GM19351 (cell line): ENCODE results near the gene FOXL3.

Experiments used
- ATAC-seq: cut with Tn5 transposase; IDR thresholded peaks from one replicate; pipeline ENCODE4 v1.9.1; 2021; ENCODE audit warnings: mild to moderate bottlenecking, moderate library complexity; ENCODE audit not compliant: unreplicated experiment

Gene FOXL3

GRCh38 chr7:265998-266850, 23.7 kb upstream of the FOXL3 start:
- no peak for ATAC-seq

- ATAC-seq, result no peak
Measured at GRCh38 chr7:266851-267840, 22.8 kb upstream of the FOXL3 start.

- no peak for ATAC-seq
Measured at GRCh38 chr7:268991-269390, 21.0 kb upstream of the FOXL3 start.

- no peak for ATAC-seq
Measured at GRCh38 chr7:269721-270120, 20.2 kb upstream of the FOXL3 start.

- ATAC-seq, result no peak
Measured at GRCh38 chr7:270351-270983, 19.5 kb upstream of the FOXL3 start.

GRCh38 chr7:271266-272107, 18.5 kb upstream of the FOXL3 start:
- ATAC-seq, result no peak

GRCh38 chr7:272108-272615, 17.8 kb upstream of the FOXL3 start:
- no peak for ATAC-seq

GRCh38 chr7:272631-273030, 17.3 kb upstream of the FOXL3 start:
- no peak for ATAC-seq

- no peak for ATAC-seq
Measured at GRCh38 chr7:273327-273726, 16.6 kb upstream of the FOXL3 start.

- ATAC-seq, result no peak
Measured at GRCh38 chr7:274266-274665, 15.7 kb upstream of the FOXL3 start.

GRCh38 chr7:276230-276835, 13.6 kb upstream of the FOXL3 start:
- no peak for ATAC-seq

- no peak for ATAC-seq
Measured at GRCh38 chr7:277228-277627, 12.7 kb upstream of the FOXL3 start.

- ATAC-seq, result no peak
Measured at GRCh38 chr7:278081-278480, 11.9 kb upstream of the FOXL3 start.

GRCh38 chr7:279821-280220, 10.1 kb upstream of the FOXL3 start:
- no peak for ATAC-seq

GRCh38 chr7:280461-280860, 9.5 kb upstream of the FOXL3 start:
- ATAC-seq, result no peak

GRCh38 chr7:281637-282036, 8.3 kb upstream of the FOXL3 start:
- no peak for ATAC-seq

- no peak for ATAC-seq
Measured at GRCh38 chr7:282621-283020, 7.3 kb upstream of the FOXL3 start.

- ATAC-seq, result no peak
Measured at GRCh38 chr7:284762-285722, 4.9 kb upstream of the FOXL3 start.

- no peak for ATAC-seq
Measured at GRCh38 chr7:285731-286130, 4.2 kb upstream of the FOXL3 start.
